Endothelial cell of umbilical vein (primary cell): ENCODE results near the gene NACAD. TPM values are rescaled to one million over a fixed set of nuclear protein-coding genes. Genes with fewer than 3 reads are reported as not detected.

Experiments
- BruUV-seq: library from RNA; stranded (reverse); fragments of 400-500 nt; replicated peaks from 2 replicates; lab custom pipeline; 2021; lab: Mats Ljungman, UMichigan
- CTCF ChIA-PET: fragments of 300-600, 350-600 bp; sonication (Branson Sonifier 250); formaldehyde crosslinking; loops from one replicate; lab custom pipeline; 2021; ENCODE audit warnings: antibody characterized with exemption, inconsistent platforms; lab: Charles Lee
- POLR2A ChIA-PET: fragments of 300-600, 350-600 bp; sonication (Branson Sonifier 250); formaldehyde crosslinking; loops from one replicate; lab custom pipeline; 2021; ENCODE audit warnings: antibody characterized with exemption, inconsistent platforms; lab: Charles Lee
- DNase-seq: peaks from one replicate; pipeline ENCODE4 v3.0.0-alpha.2; 2011; ENCODE audit warnings: low read depth, low spot score
- FAIRE-seq: peaks from 2 replicates; lab custom pipeline; 2011; peaks lifted over from hg19 to GRCh38; lab: Jason Lieb, UNC
- H2AFZ ChIP-seq: 2 replicates; pipeline ENCODE4 v1.6.0; 2012; ENCODE audit warnings: low read depth, low read length, control low read depth, inconsistent platforms
- H3K27ac ChIP-seq: 2 replicates; pipeline ENCODE4 v1.5.1; 2011; ENCODE audit warnings: low read depth, mild to moderate bottlenecking, control low read depth, low read length, moderate library complexity; ENCODE audit not compliant: insufficient read depth
- H3K27me3 ChIP-seq, 2 experiments: 2 replicates each; pipeline versions ENCODE4 v1.6.0 to v1.6.1; 2011; ENCODE audit warnings: low read length in 2 of 2, mixed read lengths in 1 of 2; ENCODE audit not compliant: control insufficient read depth in 2 of 2, insufficient read depth in 2 of 2
- H3K36me3 ChIP-seq, 2 experiments: 2 replicates in 1 of 2; 3 replicates in 1 of 2; pipeline ENCODE4 v1.5.1; 2011; ENCODE audit warnings: low read length in 2 of 2, mild to moderate bottlenecking in 1 of 2, moderate library complexity in 1 of 2; ENCODE audit not compliant: control insufficient read depth in 2 of 2, insufficient read depth in 2 of 2; ENCODE audit errors: extremely low read depth in 1 of 2
- H3K4me1 ChIP-seq: 3 replicates; pipeline ENCODE4 v1.5.1; 2011; ENCODE audit warnings: mild to moderate bottlenecking, low read length; ENCODE audit not compliant: control insufficient read depth, insufficient read depth; ENCODE audit errors: extremely low read depth
- H3K4me2 ChIP-seq: 2 replicates; pipeline ENCODE4 v1.6.1; 2011; ENCODE audit warnings: low read length, control low read depth, mixed read lengths; ENCODE audit not compliant: insufficient read depth
- H3K4me3 ChIP-seq, 3 experiments: fragments of 200-600 bp in 1 of 3; sonication (generic), shearing (Covaris generic) in 1 of 3; replicated peaks in 1 of 3; 2 replicates each; pipeline ENCODE4 v1.5.1; 2011 to 2016; ENCODE audit warnings: control low read depth in 3 of 3, low read length in 3 of 3, mild to moderate bottlenecking in 2 of 3, inconsistent platforms in 1 of 3, low read depth in 1 of 3, moderate library complexity in 1 of 3; ENCODE audit not compliant: insufficient read depth in 1 of 3
- H3K79me2 ChIP-seq: 2 replicates; pipeline ENCODE4 v1.6.0; 2012; ENCODE audit warnings: low read length, inconsistent platforms; ENCODE audit not compliant: control insufficient read depth, insufficient read depth
- H3K9ac ChIP-seq: replicated peaks from 2 replicates; pipeline ENCODE3; 2011; ENCODE audit warnings: low read length, control low read depth; ENCODE audit not compliant: insufficient read depth; ENCODE audit errors: extremely low read depth
- H3K9me1 ChIP-seq: replicated peaks from 3 replicates; pipeline ENCODE4 v1.6.0; 2011; ENCODE audit warnings: mild to moderate bottlenecking, low read length; ENCODE audit not compliant: control insufficient read depth, insufficient read depth; ENCODE audit errors: extremely low read depth
- H3K9me3 ChIP-seq: replicated peaks from 2 replicates; pipeline ENCODE4 v1.5.1; 2012; ENCODE audit warnings: low read length, inconsistent platforms; ENCODE audit not compliant: control insufficient read depth, insufficient read depth
- H4K20me1 ChIP-seq: replicated peaks from 2 replicates; pipeline ENCODE3; 2011; ENCODE audit warnings: mild to moderate bottlenecking, low read length; ENCODE audit not compliant: control insufficient read depth, insufficient read depth; ENCODE audit errors: extremely low read depth
- CTCF ChIP-seq, 2 donors: IDR thresholded peaks; 1 replicate in 1 of 2; 2 replicates in 1 of 2; pipeline ENCODE4 v1.5.1; 2011; ENCODE audit warnings: low read length in 2 of 2, mild to moderate bottlenecking in 2 of 2, moderate library complexity in 2 of 2, control low read depth in 1 of 2, inconsistent platforms in 1 of 2, low read depth in 1 of 2; ENCODE audit not compliant: insufficient read depth in 1 of 2; ENCODE audit errors: extremely low read depth in 1 of 2
- EZH2 ChIP-seq: IDR thresholded peaks from 2 replicates; pipeline ENCODE4 v1.6.1; 2012; ENCODE audit warnings: borderline replicate concordance, low read depth, mild to moderate bottlenecking, moderate library complexity, low read length, inconsistent platforms; ENCODE audit not compliant: severe bottlenecking
- FOS ChIP-seq: IDR thresholded peaks from 2 replicates; pipeline ENCODE4 v1.6.1; 2011; ENCODE audit warnings: mild to moderate bottlenecking, low read length, moderate library complexity, borderline replicate concordance; ENCODE audit not compliant: insufficient read depth
- GATA2 ChIP-seq: IDR thresholded peaks from 2 replicates; pipeline ENCODE4 v1.7.0; 2011; ENCODE audit warnings: low read depth, mild to moderate bottlenecking, moderate library complexity, mixed read lengths, low read length; ENCODE audit not compliant: insufficient read length, insufficient read depth
- JUN ChIP-seq: IDR thresholded peaks from 2 replicates; pipeline ENCODE4 v1.6.1; 2011; ENCODE audit warnings: borderline replicate concordance, low read depth; ENCODE audit not compliant: insufficient read length, insufficient read depth
- MAX ChIP-seq: IDR thresholded peaks from 2 replicates; pipeline ENCODE4 v1.6.1; 2011; ENCODE audit not compliant: insufficient read depth, insufficient read length
- MYC ChIP-seq: IDR thresholded peaks from one replicate; pipeline ENCODE4 v1.6.1; 2011; ENCODE audit warnings: mild to moderate bottlenecking, low read depth, low read length
- POLR2A ChIP-seq: IDR thresholded peaks from 2 replicates; pipeline ENCODE4 v1.6.1; 2012; ENCODE audit warnings: low read depth, mild to moderate bottlenecking, control low read depth, low read length
- POLR2AphosphoS5 ChIP-seq: IDR thresholded peaks from 2 replicates; pipeline ENCODE4 v1.6.1; 2012; ENCODE audit warnings: low read depth, mild to moderate bottlenecking, control low read depth, low read length, moderate library complexity; ENCODE audit not compliant: insufficient read depth
- dilution Hi-C: fragments of 300-500 bp; cut with MboI; formaldehyde crosslinking; loops from one replicate; pipeline ENCODE4 v1.15.0; 2019; ENCODE audit warnings: low sequenced_read_pairs; ENCODE audit not compliant: extremely low pct_ligation_motif_present
- intact Hi-C: fragments of 100-400 bp; cut with micrococcal nuclease; formaldehyde crosslinking; loops from one replicate; pipeline ENCODE4 v1.10.0; 2022
- polyA plus RNA-seq, 4 experiments: library from polyadenylated mRNA; depleted of rRNA in 3 of 4; stranded (reverse) in 3 of 4; unstranded in 1 of 4; fragments of >200 nt; gene quantifications; 2 replicates each; pipeline versions ENCODE4 v1.2.1 to v1.2.3, GENCODE V29; 2011 to 2012; ENCODE audit warnings: missing spikeins in 1 of 4
- total RNA-seq: library from RNA; stranded (reverse); gene quantifications from 2 replicates; pipeline ENCODE4 v1.2.3, GENCODE V29; 2021

Gene NACAD
- total and polyA plus RNA-seq, 2 donors (not counting 3 experiments of a cell fraction or from before 2014, with no cell fraction given), result 1.4 to 6.6 TPM

GRCh38 chr7:45087301-45088145 is 1.2 kb downstream of the NACAD start:
- CTCF ChIA-PET, result interaction anchor here (1.4 to 1.6 kb wide), 3 partner anchors 49 to 115 kb away, joined by 5 to 10 read pairs (median 9); no protein-coding TSS in a partner anchor
- Histone ChIP-seq H3K9me1 (no peaks in the 10 kb centered on the region), H3K79me2 (no peaks in the 10 kb centered on the region), H2AFZ (no peak overlapping the region), H3K4me2 (no peak overlapping the region), H3K4me1 (no peaks in the 10 kb centered on the region), H3K4me3 (no peak overlapping the region), H3K27ac (no peak overlapping the region), H3K9me3 (no peaks in the 10 kb centered on the region), H3K9ac (no peak overlapping the region), H3K27me3 (peaks cover 3 to 8% of the 10 kb centered on the region in 2 experiments), H3K36me3 (no peaks in the 10 kb centered on the region), H4K20me1 (no peaks in the 10 kb centered on the region)
- intact Hi-C loops, result no loop called here
- TF ChIP-seq GATA2 (no peak), FOS (no peak), JUN (no peak), CTCF (IDR thresholded peaks at IDR 0.05; ENCODE audit: extremely low read depth in 1 of 2, insufficient read depth in 1 of 2, low read depth in 1 of 2, low read length in 2 of 2) (no peak), POLR2A (no peak), MYC (no peak), MAX (no peak), EZH2 (no peak), POLR2AphosphoS5 (no peak)
- POLR2A ChIA-PET, result no interaction called here
- no TSS peak for BruUV-seq
- FAIRE-seq, result no peak
- DNase-seq, result no peak
- dilution Hi-C loops, result no loop called here
